CD14-positive monocyte (primary cell): ENCODE measurements around the gene ZNF211. TPM values are rescaled to one million over a fixed set of nuclear protein-coding genes. Genes with fewer than 3 reads are reported as not detected.

Experiments
- DNase-seq, 3 donors: peaks; one replicate each; pipeline ENCODE4 v3.0.0-alpha.2; 2011 to 2022
- H2AFZ ChIP-seq: 2 replicates; pipeline ENCODE4 v1.6.0; 2012; ENCODE audit warnings: mild to moderate bottlenecking, low read depth, low read length, inconsistent platforms; ENCODE audit not compliant: insufficient read depth, poor library complexity, severe bottlenecking
- H3K27ac ChIP-seq, 2 donors: 1 replicate in 1 of 2; 2 replicates in 1 of 2; pipeline ENCODE4 v1.5.1; 2012 to 2013; ENCODE audit warnings: low read length in 2 of 2, control low read depth in 1 of 2, inconsistent platforms in 1 of 2, low read depth in 1 of 2, mild to moderate bottlenecking in 1 of 2
- H3K27me3 ChIP-seq, 2 donors: one replicate each; pipeline versions ENCODE4 v1.6.0 to v1.6.1; 2011 to 2013; ENCODE audit warnings: low read length in 2 of 2; ENCODE audit not compliant: control insufficient read depth in 2 of 2, insufficient read depth in 2 of 2
- H3K36me3 ChIP-seq, 2 donors: replicated peaks in 1 of 2; 1 replicate in 1 of 2; 2 replicates in 1 of 2; pipeline versions ENCODE4 v1.5.1 to v1.6.1; 2012 to 2013; ENCODE audit warnings: low read length in 2 of 2, control low read depth in 1 of 2, inconsistent platforms in 1 of 2, mild to moderate bottlenecking in 1 of 2; ENCODE audit not compliant: insufficient read depth in 2 of 2, control insufficient read depth in 1 of 2
- H3K4me1 ChIP-seq, 2 donors: 1 replicate in 1 of 2; 2 replicates in 1 of 2; pipeline versions ENCODE4 v1.5.1 to v1.6.1; 2012 to 2013; ENCODE audit warnings: low read length in 2 of 2, control low read depth in 1 of 2, inconsistent platforms in 1 of 2, mild to moderate bottlenecking in 1 of 2, moderate library complexity in 1 of 2; ENCODE audit not compliant: insufficient read depth in 2 of 2, control insufficient read depth in 1 of 2
- H3K4me2 ChIP-seq: replicated peaks from 2 replicates; pipeline ENCODE3; 2012; ENCODE audit warnings: low read length, moderate library complexity, mild to moderate bottlenecking; ENCODE audit not compliant: poor library complexity, severe bottlenecking; ENCODE audit errors: extremely low read depth
- H3K4me3 ChIP-seq, 3 experiments: fragments of 200-600 bp in 1 of 3; sonication (generic) in 1 of 3; replicated peaks in 1 of 3; 1 replicate in 2 of 3; 2 replicates in 1 of 3; pipeline ENCODE4 v1.5.1; 2011 to 2013; ENCODE audit warnings: low read length in 3 of 3, mild to moderate bottlenecking in 3 of 3, control low read depth in 2 of 3, low read depth in 2 of 3, inconsistent platforms in 1 of 3, moderate library complexity in 1 of 3
- H3K79me2 ChIP-seq: 2 replicates; pipeline ENCODE4 v1.6.0; 2012; ENCODE audit warnings: mild to moderate bottlenecking, control low read depth, inconsistent platforms, low read length, moderate library complexity; ENCODE audit not compliant: insufficient read depth
- H3K9ac ChIP-seq: 2 replicates; pipeline ENCODE4 v1.6.0; 2017; ENCODE audit warnings: low read length, mild to moderate bottlenecking; ENCODE audit not compliant: insufficient read depth, poor library complexity, severe bottlenecking
- H3K9me3 ChIP-seq, 2 donors: replicated peaks in 1 of 2; 1 replicate in 1 of 2; 2 replicates in 1 of 2; pipeline versions ENCODE4 v1.5.1 to v1.6.1; 2012 to 2013; ENCODE audit warnings: low read length in 2 of 2, control low read depth in 1 of 2; ENCODE audit not compliant: control insufficient read depth in 1 of 2, insufficient read depth in 1 of 2
- H4K20me1 ChIP-seq: 2 replicates; pipeline ENCODE4 v1.6.0; 2012; ENCODE audit warnings: mild to moderate bottlenecking, low read length, control low read depth, moderate library complexity; ENCODE audit not compliant: insufficient read depth
- H3K27ac Mint-ChIP-seq, 7 donors: one replicate each; pipeline ENCODE4 v1.8.0; 2020; ENCODE audit warnings: mild to moderate bottlenecking in 7 of 7, mixed read lengths in 7 of 7, moderate library complexity in 6 of 7, inconsistent platforms in 2 of 7
- H3K27me3 Mint-ChIP-seq, 3 donors: one replicate each; pipeline ENCODE4 v1.8.0; 2021 to 2022; ENCODE audit warnings: low read depth in 3 of 3, mild to moderate bottlenecking in 3 of 3, mixed read lengths in 3 of 3, moderate library complexity in 3 of 3, inconsistent platforms in 1 of 3
- H3K36me3 Mint-ChIP-seq, 2 donors: one replicate each; pipeline ENCODE4 v1.8.0; 2020; ENCODE audit warnings: mixed read lengths in 2 of 2, inconsistent platforms in 1 of 2, mild to moderate bottlenecking in 1 of 2
- H3K4me1 Mint-ChIP-seq: one replicate; pipeline ENCODE4 v1.8.0; 2020; ENCODE audit warnings: mild to moderate bottlenecking, mixed read lengths
- H3K4me3 Mint-ChIP-seq, 2 donors: one replicate each; pipeline ENCODE4 v1.8.0; 2020; ENCODE audit warnings: mild to moderate bottlenecking in 2 of 2, mixed read lengths in 2 of 2, moderate library complexity in 1 of 2
- H3K9me3 Mint-ChIP-seq, 7 donors: one replicate each; pipeline ENCODE4 v1.8.0; 2020 to 2022; ENCODE audit warnings: mixed read lengths in 7 of 7, mild to moderate bottlenecking in 6 of 7, moderate library complexity in 6 of 7, inconsistent platforms in 2 of 7
- WGBS: methylation state at CpG from one replicate; pipeline ENCODE4 v1.1.5; 2013; ENCODE audit warnings: missing lambda C conversion rate; ENCODE audit not compliant: insufficient coverage; 5-methylcytosine and 5-hydroxymethylcytosine counted together
- intact Hi-C, 2 donors: fragments of 100-400 bp; cut with micrococcal nuclease; formaldehyde crosslinking; loops; one replicate each; pipeline versions ENCODE4 v1.15.0 to v1.15.1; 2023
- polyA plus RNA-seq, 3 donors: library from polyadenylated mRNA; depleted of rRNA in 1 of 3; unstranded in 2 of 3; stranded (reverse) in 1 of 3; fragments of 300-500 nt in 2 of 3; fragments of >200 nt in 1 of 3; fragmentation: Illumina TruSeq in 2 of 3; gene quantifications; 1 replicate in 2 of 3; 2 replicates in 1 of 3; pipeline ENCODE4 v1.2.3, GENCODE V29; 2012 to 2021
- TF ChIP-seq, protein P1 (sequence below): fragments of 200-600 bp; IDR thresholded peaks from one replicate; pipeline ENCODE4 v1.8.0; 2022; ENCODE audit warnings: antibody characterized with exemption, mild to moderate bottlenecking

Gene ZNF211
- polyA plus RNA-seq, 3 donors: 4.5 to 13.9 (median 6.1) TPM

- H3K27me3 Mint-ChIP-seq: peaks cover 2 to 12% (median 5%) of the 10 kb centered on the region in 3 donors
These were observed 22.5 kb downstream of the ZNF211 start for GRCh38 chr19:57655443-57655842.

GRCh38 chr19:57656346-57656745, 23.4 kb downstream of the ZNF211 start:
- no peak overlapping the region for H3K4me3 ChIP-seq
- Mint-ChIP-seq H3K9me3 (peaks cover 37 to 68% (median 45%) of the 10 kb centered on the region in 7 donors), H3K4me1 (no peaks in the 10 kb centered on the region), H3K36me3 (no peaks in the 10 kb centered on the region), H3K27me3 (peaks cover 4 to 20% (median 5%) of the 10 kb centered on the region in 3 donors), H3K4me3 (no peak overlapping the region), H3K27ac (no peak overlapping the region)
- no peaks in the 10 kb centered on the region for H3K4me1 ChIP-seq
- H3K9me3 ChIP-seq: peaks cover 47 to 53% of the 10 kb centered on the region in 2 donors
- H4K20me1 ChIP-seq: no peaks in the 10 kb centered on the region
- H3K9ac ChIP-seq: no peak overlapping the region
- no peak overlapping the region for H3K4me2 ChIP-seq
- no peak overlapping the region for H3K27ac ChIP-seq
- H3K27me3 ChIP-seq: peaks cover 3 to 11% of the 10 kb centered on the region in 2 donors
- intact Hi-C loops: no loop called here
- no peaks in the 10 kb centered on the region for H3K36me3 ChIP-seq
- no peak for DNase-seq
- WGBS: no CpG with 5 or more reads among the region's 1 CpG
- H3K79me2 ChIP-seq: no peaks in the 10 kb centered on the region
- no peak overlapping the region for H2AFZ ChIP-seq
- TF ChIP-seq, protein P1, sequence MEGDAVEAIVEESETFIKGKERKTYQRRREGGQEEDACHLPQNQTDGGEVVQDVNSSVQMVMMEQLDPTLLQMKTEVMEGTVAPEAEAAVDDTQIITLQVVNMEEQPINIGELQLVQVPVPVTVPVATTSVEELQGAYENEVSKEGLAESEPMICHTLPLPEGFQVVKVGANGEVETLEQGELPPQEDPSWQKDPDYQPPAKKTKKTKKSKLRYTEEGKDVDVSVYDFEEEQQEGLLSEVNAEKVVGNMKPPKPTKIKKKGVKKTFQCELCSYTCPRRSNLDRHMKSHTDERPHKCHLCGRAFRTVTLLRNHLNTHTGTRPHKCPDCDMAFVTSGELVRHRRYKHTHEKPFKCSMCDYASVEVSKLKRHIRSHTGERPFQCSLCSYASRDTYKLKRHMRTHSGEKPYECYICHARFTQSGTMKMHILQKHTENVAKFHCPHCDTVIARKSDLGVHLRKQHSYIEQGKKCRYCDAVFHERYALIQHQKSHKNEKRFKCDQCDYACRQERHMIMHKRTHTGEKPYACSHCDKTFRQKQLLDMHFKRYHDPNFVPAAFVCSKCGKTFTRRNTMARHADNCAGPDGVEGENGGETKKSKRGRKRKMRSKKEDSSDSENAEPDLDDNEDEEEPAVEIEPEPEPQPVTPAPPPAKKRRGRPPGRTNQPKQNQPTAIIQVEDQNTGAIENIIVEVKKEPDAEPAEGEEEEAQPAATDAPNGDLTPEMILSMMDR: no peak

More at GRCh38 chr19:57655443-57655842, 22.5 kb downstream of the ZNF211 start:
- Mint-ChIP-seq H3K36me3 (no peaks in the 10 kb centered on the region), H3K4me1 (no peaks in the 10 kb centered on the region), H3K4me3 (no peak overlapping the region), H3K27ac (no peak overlapping the region), H3K9me3 (peaks cover 43 to 77% (median 54%) of the 10 kb centered on the region in 7 donors)
- H3K79me2 ChIP-seq: no peaks in the 10 kb centered on the region
- no peak overlapping the region for H3K27ac ChIP-seq
- H3K36me3 ChIP-seq: no peaks in the 10 kb centered on the region
- WGBS: 100% methylated on average over 1 of the region's 1 CpG
- TF ChIP-seq, protein P1: no peak
- no peaks in the 10 kb centered on the region for H4K20me1 ChIP-seq
- H3K27me3 ChIP-seq: peaks cover 3 to 4% of the 10 kb centered on the region in 2 donors
- H3K4me3 ChIP-seq: no peak overlapping the region
- intact Hi-C loops: no loop called here
- H3K9me3 ChIP-seq: peaks cover 55 to 60% of the 10 kb centered on the region in 2 donors
- no peak for DNase-seq
- H3K9ac ChIP-seq: no peak overlapping the region
- no peaks in the 10 kb centered on the region for H3K4me1 ChIP-seq
- no peak overlapping the region for H2AFZ ChIP-seq
- H3K4me2 ChIP-seq: no peak overlapping the region
